CD4-positive, CD25-positive, alpha-beta regulatory T cell (primary cell): ENCODE measurements around the gene TCTN3. TPM values are rescaled to one million over a fixed set of nuclear protein-coding genes. Genes with fewer than 3 reads are reported as not detected.
"Not testable (repeated sequence)": the region's sequence is repeated elsewhere in the genome, so short reads cannot be mapped to it uniquely, and the experiment has no call there.

Experiments used
- ATAC-seq, 2 donors: fragments of 150-1000 bp; cut with Tn5 transposase; one replicate each; pipeline ENCODE4 v1.10.0; 2021; ENCODE audit warnings: low read depth in 2 of 2, moderate number of reproducible peaks in 2 of 2, moderate library complexity in 1 of 2
- DNase-seq, 3 donors: peaks; one replicate each; pipeline versions ENCODE4 v3.0.0 to v3.0.0-alpha.2; 2012 to 2022; ENCODE audit warnings: mixed read lengths in 1 of 3
- H3K27ac ChIP-seq: one replicate; pipeline ENCODE4 v1.7.0; 2013; ENCODE audit warnings: mild to moderate bottlenecking, low read length; ENCODE audit not compliant: insufficient read depth, poor library complexity, severe bottlenecking
- H3K27me3 ChIP-seq: one replicate; pipeline ENCODE4 v1.7.0; 2013; ENCODE audit warnings: low read length; ENCODE audit not compliant: control insufficient read depth, insufficient read depth
- H3K36me3 ChIP-seq: one replicate; pipeline ENCODE4 v1.7.0; 2013; ENCODE audit warnings: mild to moderate bottlenecking, low read length, moderate library complexity; ENCODE audit not compliant: control insufficient read depth, insufficient read depth
- H3K4me1 ChIP-seq: 2 replicates; pipeline ENCODE4 v1.7.0; 2013; ENCODE audit warnings: mild to moderate bottlenecking, low read length; ENCODE audit not compliant: insufficient read depth, control insufficient read depth, poor library complexity, severe bottlenecking
- H3K4me3 ChIP-seq: one replicate; pipeline ENCODE4 v1.7.0; 2013; ENCODE audit warnings: low read depth, mild to moderate bottlenecking, low read length, moderate library complexity
- H3K9me3 ChIP-seq, 2 experiments: 1 replicate in 1 of 2; 2 replicates in 1 of 2; pipeline ENCODE4 v1.7.0; 2013; ENCODE audit warnings: low read length in 2 of 2, mild to moderate bottlenecking in 1 of 2, moderate library complexity in 1 of 2; ENCODE audit not compliant: control insufficient read depth in 2 of 2
- H3K27ac Mint-ChIP-seq, 3 donors: one replicate each; pipeline ENCODE4 v1.8.0; 2020 to 2022; ENCODE audit warnings: mild to moderate bottlenecking in 3 of 3, mixed read lengths in 3 of 3, moderate library complexity in 2 of 3
- H3K27me3 Mint-ChIP-seq: one replicate; pipeline ENCODE4 v1.8.0; 2022; ENCODE audit warnings: mild to moderate bottlenecking, mixed read lengths
- H3K36me3 Mint-ChIP-seq: one replicate; pipeline ENCODE4 v1.8.0; 2020; ENCODE audit warnings: mixed read lengths
- H3K4me1 Mint-ChIP-seq, 4 donors: one replicate each; pipeline ENCODE4 v1.8.0; 2020 to 2022; ENCODE audit warnings: mixed read lengths in 4 of 4, mild to moderate bottlenecking in 1 of 4
- H3K4me3 Mint-ChIP-seq, 4 donors: one replicate each; pipeline ENCODE4 v1.8.0; 2020 to 2022; ENCODE audit warnings: mild to moderate bottlenecking in 4 of 4, mixed read lengths in 4 of 4, moderate library complexity in 3 of 4
- H3K9me3 Mint-ChIP-seq, 7 donors: one replicate each; pipeline ENCODE4 v1.8.0; 2020 to 2022; ENCODE audit warnings: mixed read lengths in 7 of 7, mild to moderate bottlenecking in 3 of 7, moderate library complexity in 2 of 7
- polyA plus RNA-seq, 4 donors: library from polyadenylated mRNA; unstranded; fragments of 300-500 nt; fragmentation: Illumina TruSeq; gene quantifications; one replicate each; pipeline ENCODE4 v1.2.3, GENCODE V29; 2021
- total RNA-seq: library from RNA; stranded (reverse); gene quantifications from one replicate; pipeline ENCODE4 v1.2.3, GENCODE V29; 2022

Gene TCTN3
- total and polyA plus RNA-seq, 5 donors from 2014 or later = 25.0 to 59.0 (median 42.5) TPM

DNA sequence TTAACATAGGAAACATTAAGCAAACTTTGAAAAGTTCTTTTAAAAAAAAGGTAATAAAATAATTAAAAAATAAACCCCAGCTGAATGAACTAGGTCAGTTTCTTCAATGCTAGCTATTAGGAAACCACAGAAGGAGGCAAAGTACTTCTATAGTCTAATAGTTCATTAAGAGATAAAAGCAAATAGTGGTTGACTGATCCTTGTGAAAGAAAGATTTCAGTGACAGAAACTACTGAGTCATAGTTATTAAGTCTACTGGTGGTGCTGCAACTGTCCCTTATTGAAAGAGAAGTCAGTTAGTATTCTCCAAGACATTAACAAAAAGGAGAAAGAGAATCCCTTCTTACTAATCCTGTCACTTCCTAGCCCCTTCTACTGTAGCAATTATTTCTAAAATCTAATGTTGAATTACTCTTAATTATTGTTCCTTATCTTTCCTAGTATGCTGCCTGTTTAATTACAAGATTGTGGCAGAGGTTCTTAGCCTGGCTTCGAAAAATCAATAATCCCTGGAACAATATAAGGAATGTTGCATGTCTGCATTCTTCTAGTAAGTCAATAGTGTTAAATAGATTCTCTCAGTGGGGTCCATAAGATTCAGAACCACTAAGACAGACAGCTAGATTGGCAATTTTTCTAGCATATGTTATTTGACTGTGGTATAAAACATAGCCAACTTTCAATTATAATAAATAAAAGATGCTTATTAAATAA, 18.2 kb downstream of the TCTN3 start:
- Histone ChIP-seq H3K4me1 (no peaks in the 10 kb centered on the region), H3K4me3 (no peak overlapping the region), H3K27me3 (no peaks in the 10 kb centered on the region), H3K36me3 (peaks cover 35% of the 10 kb centered on the region), H3K27ac (no peak overlapping the region), H3K9me3 (no peaks in the 10 kb centered on the region)
- peaks cover 16% of the 10 kb centered on the region for H3K36me3 Mint-ChIP-seq
- no peak for ATAC-seq
- H3K27me3 Mint-ChIP-seq = no peaks in the 10 kb centered on the region
- no peak overlapping the region for H3K4me3 Mint-ChIP-seq
- H3K9me3 Mint-ChIP-seq = no peaks in the 10 kb centered on the region
- no peak overlapping the region for H3K27ac Mint-ChIP-seq
- no peak for DNase-seq
- H3K4me1 Mint-ChIP-seq = no peaks in the 10 kb centered on the region

DNA sequence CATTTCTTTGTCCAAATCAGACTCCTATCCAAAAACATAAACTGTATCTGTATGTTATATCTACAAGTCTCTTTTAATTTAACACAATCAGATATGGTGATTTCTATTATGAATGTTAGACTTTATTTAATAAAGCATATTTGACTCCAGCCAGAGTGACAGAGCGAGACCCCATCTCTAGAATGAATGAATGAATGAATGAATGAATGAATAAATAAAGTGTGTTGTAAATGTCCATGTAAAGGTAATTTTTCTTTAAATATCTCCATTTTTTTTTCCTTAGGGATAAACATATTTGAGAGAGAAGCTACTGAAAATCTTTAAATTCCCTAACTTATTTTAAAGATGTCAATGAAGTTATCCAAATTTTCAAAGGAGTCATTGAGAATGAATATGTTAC, 19.1 kb downstream of the TCTN3 start:
- no peak overlapping the region for H3K27ac Mint-ChIP-seq
- H3K36me3 Mint-ChIP-seq = peaks cover 9% of the 10 kb centered on the region
- H3K4me3 ChIP-seq = no peak overlapping the region
- H3K9me3 ChIP-seq = no peaks in the 10 kb centered on the region
- DNase-seq (no peak), ATAC-seq (no peak)
- no peaks in the 10 kb centered on the region for H3K4me1 Mint-ChIP-seq
- H3K4me3 Mint-ChIP-seq = no peak overlapping the region
- no peaks in the 10 kb centered on the region for H3K9me3 Mint-ChIP-seq
- no peak overlapping the region for H3K27ac ChIP-seq
- no peaks in the 10 kb centered on the region for H3K4me1 ChIP-seq
- H3K36me3 ChIP-seq = peaks cover 27% of the 10 kb centered on the region
- H3K27me3 Mint-ChIP-seq = no peaks in the 10 kb centered on the region
- no peaks in the 10 kb centered on the region for H3K27me3 ChIP-seq

DNA sequence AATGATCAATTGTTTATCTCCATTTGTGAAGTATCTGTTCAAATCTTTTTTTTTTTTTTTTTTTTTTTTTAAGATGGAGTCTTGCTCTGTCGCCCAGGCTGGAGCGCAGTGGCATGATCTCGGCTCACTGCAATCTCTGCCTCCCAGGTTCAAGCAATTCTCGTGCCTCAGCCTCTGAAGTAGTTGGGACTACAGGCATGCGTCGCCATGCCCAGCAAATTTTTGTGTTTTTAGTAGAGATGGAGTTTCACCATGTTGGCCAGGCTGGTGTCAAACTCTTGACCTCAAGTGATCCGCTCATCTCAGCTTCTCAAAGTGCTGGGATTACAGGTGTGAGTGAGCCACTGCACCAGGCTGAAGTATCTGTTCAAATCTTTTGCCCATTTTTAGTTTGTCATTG, 21.1 kb downstream of the TCTN3 start:
- not testable (repeated sequence) for ATAC-seq, DNase-seq, H3K4me3 ChIP-seq, H3K9me3 ChIP-seq, H3K4me1 Mint-ChIP-seq, H3K27ac Mint-ChIP-seq, H3K27me3 ChIP-seq, H3K4me3 Mint-ChIP-seq, H3K9me3 Mint-ChIP-seq, H3K4me1 ChIP-seq, H3K27ac ChIP-seq, H3K27me3 Mint-ChIP-seq
- peaks cover 20% of the 10 kb centered on the region for H3K36me3 ChIP-seq
- peaks cover 21% of the 10 kb centered on the region for H3K36me3 Mint-ChIP-seq

DNA sequence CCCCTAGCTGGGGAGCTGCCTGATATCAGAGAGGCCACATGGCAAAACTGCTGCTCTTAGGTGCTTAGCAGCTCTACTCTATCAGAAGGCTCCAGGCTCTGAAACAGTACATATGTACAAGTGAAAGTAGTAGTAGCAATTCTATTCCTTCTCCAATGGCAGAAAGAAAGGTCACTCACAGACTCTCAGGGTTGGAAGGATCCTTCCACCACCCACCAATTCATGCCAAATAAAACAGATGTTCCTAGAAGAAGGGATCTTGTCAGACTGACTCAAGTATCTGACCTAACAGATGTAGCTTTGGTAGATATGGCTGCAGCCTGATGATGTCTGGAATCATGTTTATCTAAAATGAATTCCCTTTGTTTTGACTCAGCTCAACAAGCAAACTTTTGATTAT, 29.2 kb downstream of the TCTN3 start:
- Histone ChIP-seq H3K4me1 (no peaks in the 10 kb centered on the region), H3K27ac (no peak overlapping the region), H3K9me3 (no peaks in the 10 kb centered on the region), H3K4me3 (no peak overlapping the region), H3K36me3 (peaks cover 27% of the 10 kb centered on the region), H3K27me3 (no peaks in the 10 kb centered on the region)
- ATAC-seq (no peak), DNase-seq (no peak)
- Mint-ChIP-seq H3K9me3 (no peaks in the 10 kb centered on the region), H3K4me3 (no peak overlapping the region), H3K36me3 (peaks cover 12% of the 10 kb centered on the region), H3K27me3 (no peaks in the 10 kb centered on the region), H3K4me1 (peaks cover 0 to 7% (median 2%) of the 10 kb centered on the region in 4 donors), H3K27ac (peak overlapping the region in 1 of 3 donors; percentile 10)

DNA sequence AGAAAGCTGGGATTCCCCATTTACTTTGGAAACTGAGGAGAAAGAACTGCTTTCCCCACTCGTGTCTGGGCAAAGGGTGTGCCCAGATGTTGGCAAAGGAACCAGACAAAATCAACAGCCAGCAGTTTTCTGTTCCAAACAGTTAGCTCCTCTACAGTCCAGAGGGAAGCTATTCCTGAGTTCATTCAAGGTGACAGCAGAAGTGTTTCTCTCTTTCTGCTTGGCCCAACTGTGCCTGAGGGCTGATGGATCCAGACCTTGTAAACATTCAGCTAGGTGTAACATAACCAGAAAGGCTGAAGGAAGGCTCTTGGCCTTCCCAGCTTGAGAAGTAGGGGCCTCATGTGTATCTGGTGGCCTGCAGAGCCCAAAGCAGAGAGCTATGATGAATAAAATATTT, 30.2 kb downstream of the TCTN3 start:
- Histone ChIP-seq H3K9me3 (no peaks in the 10 kb centered on the region), H3K27ac (no peak overlapping the region), H3K4me3 (no peak overlapping the region), H3K27me3 (no peaks in the 10 kb centered on the region), H3K36me3 (peaks cover 20% of the 10 kb centered on the region), H3K4me1 (no peaks in the 10 kb centered on the region)
- Mint-ChIP-seq H3K4me1 (peaks cover 0 to 7% (median 2%) of the 10 kb centered on the region in 4 donors), H3K27ac (no peak overlapping the region), H3K4me3 (no peak overlapping the region), H3K27me3 (no peaks in the 10 kb centered on the region), H3K9me3 (no peaks in the 10 kb centered on the region), H3K36me3 (peaks cover 2% of the 10 kb centered on the region)
- DNase-seq (no peak), ATAC-seq (no peak)

- ATAC-seq = no peak
- peaks cover 4% of the 10 kb centered on the region for H3K4me1 ChIP-seq
- H3K27me3 ChIP-seq = no peaks in the 10 kb centered on the region
- Mint-ChIP-seq H3K4me3 (no peak overlapping the region), H3K27ac (peak overlapping the region in 2 of 3 donors; percentile 11 to 18), H3K9me3 (no peaks in the 10 kb centered on the region), H3K36me3 (no peaks in the 10 kb centered on the region), H3K27me3 (no peaks in the 10 kb centered on the region), H3K4me1 (peaks cover 2 to 6% (median 4%) of the 10 kb centered on the region in 4 donors)
- peaks cover 14% of the 10 kb centered on the region for H3K36me3 ChIP-seq
- H3K9me3 ChIP-seq = no peaks in the 10 kb centered on the region
- H3K27ac ChIP-seq = no peak overlapping the region
- no peak overlapping the region for H3K4me3 ChIP-seq
- DNase-seq = no peak
These were observed 31.9 kb downstream of the TCTN3 start for GRCh38 chr10:95661818-95662217.

DNA sequence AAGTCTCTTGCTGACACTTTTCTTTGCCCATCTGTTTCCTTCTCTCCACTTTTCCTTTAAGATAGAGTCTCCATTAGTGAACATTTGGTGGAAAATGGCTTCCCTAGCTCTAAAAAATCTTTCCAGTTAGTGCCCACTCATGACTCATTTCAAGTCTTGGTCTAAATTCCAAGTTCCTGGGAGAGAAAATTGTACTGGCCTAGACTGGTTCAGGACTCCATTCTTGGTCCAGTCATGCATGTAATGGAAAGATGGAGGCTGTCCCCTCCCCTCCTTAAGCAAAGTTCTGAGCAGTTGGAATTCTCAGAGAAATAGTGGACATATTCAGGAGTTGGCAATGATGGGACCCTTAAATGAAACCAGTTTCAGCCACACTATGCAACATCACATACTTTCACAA, 33.4 kb downstream of the TCTN3 start:
- no peak overlapping the region for H3K4me3 Mint-ChIP-seq
- Histone ChIP-seq H3K9me3 (no peaks in the 10 kb centered on the region), H3K27me3 (no peaks in the 10 kb centered on the region), H3K27ac (no peak overlapping the region), H3K4me1 (peaks cover 13% of the 10 kb centered on the region), H3K4me3 (no peak overlapping the region), H3K36me3 (peaks cover 14% of the 10 kb centered on the region)
- no peaks in the 10 kb centered on the region for H3K9me3 Mint-ChIP-seq
- H3K27me3 Mint-ChIP-seq = no peaks in the 10 kb centered on the region
- DNase-seq (no peak), ATAC-seq (no peak)
- H3K4me1 Mint-ChIP-seq = peaks cover 4 to 16% (median 11%) of the 10 kb centered on the region in 4 donors
- H3K36me3 Mint-ChIP-seq = no peaks in the 10 kb centered on the region
- H3K27ac Mint-ChIP-seq = no peak overlapping the region

DNA sequence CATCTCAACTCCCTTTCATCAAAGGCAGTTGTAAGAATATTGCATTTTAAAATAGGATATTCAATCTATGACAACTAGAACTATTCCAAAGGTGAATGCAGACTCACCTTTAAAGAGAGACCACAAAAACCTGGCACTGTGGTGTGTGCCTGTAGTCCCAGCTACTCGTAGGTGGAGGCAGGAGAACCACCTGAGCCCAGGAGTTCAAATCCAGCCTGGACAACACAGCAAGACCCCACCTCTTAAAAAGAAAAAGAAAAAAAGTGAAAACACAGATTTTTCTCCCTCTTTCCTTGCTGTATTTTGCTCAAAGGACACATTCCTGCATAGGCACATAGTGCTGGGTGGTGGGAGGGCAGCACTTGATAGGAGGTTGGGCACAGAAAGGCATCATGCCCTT, 36.5 kb downstream of the TCTN3 start:
- Mint-ChIP-seq H3K36me3 (peaks cover 16% of the 10 kb centered on the region), H3K9me3 (no peaks in the 10 kb centered on the region), H3K4me1 (peaks cover 15 to 37% (median 21%) of the 10 kb centered on the region in 4 donors), H3K27me3 (no peaks in the 10 kb centered on the region), H3K4me3 (peak overlapping the region; percentile 99 to 100 (median 99)), H3K27ac (peak overlapping the region in 1 of 3 donors; percentile 93)
- peak overlapping the region; percentile 82 for H3K4me3 ChIP-seq
- H3K36me3 ChIP-seq = peaks cover 5% of the 10 kb centered on the region
- no peak for DNase-seq
- ATAC-seq = no peak
- no peaks in the 10 kb centered on the region for H3K9me3 ChIP-seq
- H3K27ac ChIP-seq = no peak overlapping the region
- peaks cover 19% of the 10 kb centered on the region for H3K4me1 ChIP-seq
- H3K27me3 ChIP-seq = no peaks in the 10 kb centered on the region
